GM23338 (cell line): Measurements from ENCODE around the gene ATP8A2. TPM values are rescaled to one million over a fixed set of nuclear protein-coding genes. Genes with fewer than 3 reads are reported as not detected.

Experiments
- ATAC-seq: fragments of 200-7000 bp; cut with Tn5 transposase; 3 replicates; pipeline ENCODE4 v1.9.1; 2020
- DNase-seq: peaks from one replicate; pipeline ENCODE4 v3.0.0-alpha.2; 2015; ENCODE audit warnings: low spot score
- H2AFZ ChIP-seq: fragments of 200-600 bp; sonication (generic); 2 replicates; pipeline ENCODE4 v1.8.0; 2016; ENCODE audit warnings: antibody characterized with exemption, mild to moderate bottlenecking, moderate library complexity
- H3F3A ChIP-seq: fragments of 200-600 bp; sonication (generic); replicated peaks from 2 replicates; pipeline ENCODE4 v1.8.0; 2017; ENCODE audit warnings: antibody characterized with exemption, mixed run types, low read depth
- H3K27ac ChIP-seq: fragments of 200-600 bp; sonication (generic); 2 replicates; pipeline ENCODE4 v1.6.1; 2016; ENCODE audit warnings: low read depth
- H3K27me3 ChIP-seq: fragments of 200-600 bp; sonication (generic); 2 replicates; pipeline ENCODE4 v1.8.0; 2016; ENCODE audit warnings: mild to moderate bottlenecking, mixed run types, moderate library complexity; ENCODE audit not compliant: insufficient read depth
- H3K36me3 ChIP-seq: fragments of 200-600 bp; sonication (generic); 2 replicates; pipeline ENCODE4 v1.8.0; 2016; ENCODE audit warnings: mild to moderate bottlenecking; ENCODE audit not compliant: insufficient read depth
- H3K4me1 ChIP-seq: fragments of 200-600 bp; sonication (generic); 2 replicates; pipeline ENCODE4 v1.8.0; 2016; ENCODE audit warnings: mild to moderate bottlenecking, moderate library complexity; ENCODE audit not compliant: insufficient read depth
- H3K4me2 ChIP-seq: fragments of 200-600 bp; sonication (generic); 2 replicates; pipeline ENCODE4 v1.7.1; 2017; ENCODE audit warnings: mixed run types
- H3K4me3 ChIP-seq: fragments of 200-600 bp; sonication (generic); 2 replicates; pipeline ENCODE4 v1.6.1; 2016; ENCODE audit warnings: mixed run types
- H3K79me2 ChIP-seq: fragments of 200-600 bp; sonication (generic); replicated peaks from 2 replicates; pipeline ENCODE4 v1.8.0; 2017; ENCODE audit warnings: mild to moderate bottlenecking; ENCODE audit not compliant: insufficient read depth
- H3K9me2 ChIP-seq: fragments of 200-600 bp; sonication (generic); 2 replicates; pipeline ENCODE4 v1.8.0; 2017; ENCODE audit not compliant: insufficient read depth
- H4K20me1 ChIP-seq: fragments of 200-600 bp; sonication (generic); replicated peaks from 2 replicates; pipeline ENCODE4 v1.8.0; 2017; ENCODE audit warnings: mild to moderate bottlenecking; ENCODE audit not compliant: insufficient read depth
- H3K27ac Mint-ChIP-seq: 2 replicates; pipeline ENCODE4 v1.8.0; 2020; ENCODE audit warnings: inconsistent platforms, mild to moderate bottlenecking, moderate library complexity, mixed read lengths
- H3K27me3 Mint-ChIP-seq: 3 replicates; pipeline ENCODE4 v1.8.0; 2022; ENCODE audit warnings: low read depth, mild to moderate bottlenecking, moderate library complexity, mixed read lengths, inconsistent platforms; ENCODE audit not compliant: insufficient read depth, poor library complexity
- H3K36me3 Mint-ChIP-seq: 3 replicates; pipeline ENCODE4 v1.8.0; 2021; ENCODE audit warnings: low read depth, mild to moderate bottlenecking, inconsistent platforms, moderate library complexity, mixed read lengths
- H3K4me1 Mint-ChIP-seq: 3 replicates; pipeline ENCODE4 v1.8.0; 2020; ENCODE audit warnings: mild to moderate bottlenecking, inconsistent platforms, mixed read lengths
- H3K4me3 Mint-ChIP-seq: 3 replicates; pipeline ENCODE4 v1.8.0; 2021; ENCODE audit warnings: moderate library complexity, mild to moderate bottlenecking, inconsistent platforms, mixed read lengths
- H3K9me3 Mint-ChIP-seq: 3 replicates; pipeline ENCODE4 v1.8.0; 2020; ENCODE audit warnings: moderate library complexity, mild to moderate bottlenecking, inconsistent platforms, mixed read lengths
- EZH2 ChIP-seq: fragments of 200-600 bp; sonication (generic); IDR thresholded peaks from one replicate; pipeline ENCODE4 v1.8.0; 2017; ENCODE audit warnings: antibody characterized with exemption, mild to moderate bottlenecking, low read depth; ENCODE audit not compliant: unreplicated experiment
- STAT1 ChIP-seq: IDR thresholded peaks from one replicate; pipeline ENCODE4 v1.6.1; 2016; ENCODE audit warnings: antibody characterized with exemption; ENCODE audit not compliant: unreplicated experiment
- ZNF114 ChIP-seq: fragments of 250-450 bp; sonication (Bioruptor Pico); IDR thresholded peaks from 2 replicates; pipeline ENCODE4 v1.5.0; 2020; ENCODE audit warnings: mild to moderate bottlenecking, moderate library complexity
- ZNF331 ChIP-seq: fragments of 250-450 bp; sonication (Bioruptor Pico); IDR thresholded peaks from 2 replicates; pipeline ENCODE4 v1.5.0; 2020; ENCODE audit warnings: low read depth, mild to moderate bottlenecking, moderate library complexity
- polyA plus RNA-seq: library from polyadenylated mRNA; unstranded; fragments of >200 nt; fragmentation: Nextera tagmentation; extraction: Ambion mirVana; gene quantifications from 2 replicates; pipeline ENCODE4 v1.2.1, GENCODE V29; 2016
- total RNA-seq: library from RNA; depleted of rRNA; stranded (reverse); fragments of >200 nt; shearing (Covaris generic); gene quantifications from 2 replicates; pipeline ENCODE4 v1.2.3, GENCODE V29; 2014
- TF ChIP-seq, protein P1 (sequence below): fragments of 250-450 bp; sonication (Bioruptor Pico); IDR thresholded peaks from 2 replicates; pipeline ENCODE4 v1.5.0; 2020; ENCODE audit warnings: mild to moderate bottlenecking, moderate library complexity
- TF ChIP-seq, protein P2 (sequence below), 2 experiments: fragments of 200-600 bp in 1 of 2; sonication (generic) in 1 of 2; conservative IDR thresholded peaks; 2 replicates each; pipeline versions ENCODE4 v1.5.1 to v1.6.1; 2016 to 2017; ENCODE audit warnings: antibody characterized with exemption in 2 of 2, low read depth in 2 of 2, mild to moderate bottlenecking in 2 of 2, moderate library complexity in 1 of 2
- TF ChIP-seq, protein P3 (sequence below): IDR thresholded peaks from one replicate; pipeline ENCODE4 v1.6.1; 2018; ENCODE audit warnings: antibody characterized with exemption; ENCODE audit not compliant: unreplicated experiment
- TF ChIP-seq, protein P4 (sequence below): IDR thresholded peaks from 2 replicates; pipeline ENCODE4 v1.6.1; 2016; ENCODE audit warnings: antibody characterized with exemption

ATP8A2 gene
- total and polyA plus RNA-seq, 2 experiments from 2014 or later, result 5.7 to 8.8 TPM

DNA sequence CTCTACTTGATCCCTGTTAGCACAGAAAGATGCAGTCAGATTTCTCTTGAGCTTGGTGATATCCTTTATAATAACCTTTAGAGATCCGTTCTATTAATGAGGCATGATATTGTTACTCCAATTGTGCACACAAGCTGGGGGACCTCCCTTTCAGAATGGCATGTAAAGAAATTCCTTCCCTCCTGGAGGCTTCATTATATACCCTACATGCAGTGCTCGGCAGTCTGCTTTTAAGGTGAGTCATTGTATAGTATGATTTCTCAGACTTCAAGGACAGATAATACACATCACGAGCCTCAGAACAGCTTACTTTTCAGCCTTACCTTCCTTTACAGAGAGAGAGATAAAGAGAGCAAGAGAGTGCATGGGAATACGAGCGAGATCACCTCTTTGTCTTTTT, 261.3 kb downstream of the ATP8A2 start:
- H3K4me3 Mint-ChIP-seq, result no peak overlapping the region
- ATAC-seq, result peak; percentile 44
- H3K4me1 ChIP-seq, result peaks cover 33% of the 10 kb centered on the region

More for the DNA sequence above, 261.3 kb downstream of the ATP8A2 start:
- no peak overlapping the region for H3K27ac ChIP-seq
- H3K36me3 ChIP-seq, result no peaks in the 10 kb centered on the region
- no peak overlapping the region for H3K4me3 ChIP-seq
- Mint-ChIP-seq H3K9me3 (peaks cover 20% of the 10 kb centered on the region), H3K27ac (peak overlapping the region; percentile 43), H3K36me3 (peaks cover 18% of the 10 kb centered on the region), H3K27me3 (no peaks in the 10 kb centered on the region), H3K4me1 (peaks cover 38% of the 10 kb centered on the region)
- no peak overlapping the region for H3K4me2 ChIP-seq
- DNase-seq, result no peak
- no peaks in the 10 kb centered on the region for H3K79me2 ChIP-seq
- TF ChIP-seq, protein P1, sequence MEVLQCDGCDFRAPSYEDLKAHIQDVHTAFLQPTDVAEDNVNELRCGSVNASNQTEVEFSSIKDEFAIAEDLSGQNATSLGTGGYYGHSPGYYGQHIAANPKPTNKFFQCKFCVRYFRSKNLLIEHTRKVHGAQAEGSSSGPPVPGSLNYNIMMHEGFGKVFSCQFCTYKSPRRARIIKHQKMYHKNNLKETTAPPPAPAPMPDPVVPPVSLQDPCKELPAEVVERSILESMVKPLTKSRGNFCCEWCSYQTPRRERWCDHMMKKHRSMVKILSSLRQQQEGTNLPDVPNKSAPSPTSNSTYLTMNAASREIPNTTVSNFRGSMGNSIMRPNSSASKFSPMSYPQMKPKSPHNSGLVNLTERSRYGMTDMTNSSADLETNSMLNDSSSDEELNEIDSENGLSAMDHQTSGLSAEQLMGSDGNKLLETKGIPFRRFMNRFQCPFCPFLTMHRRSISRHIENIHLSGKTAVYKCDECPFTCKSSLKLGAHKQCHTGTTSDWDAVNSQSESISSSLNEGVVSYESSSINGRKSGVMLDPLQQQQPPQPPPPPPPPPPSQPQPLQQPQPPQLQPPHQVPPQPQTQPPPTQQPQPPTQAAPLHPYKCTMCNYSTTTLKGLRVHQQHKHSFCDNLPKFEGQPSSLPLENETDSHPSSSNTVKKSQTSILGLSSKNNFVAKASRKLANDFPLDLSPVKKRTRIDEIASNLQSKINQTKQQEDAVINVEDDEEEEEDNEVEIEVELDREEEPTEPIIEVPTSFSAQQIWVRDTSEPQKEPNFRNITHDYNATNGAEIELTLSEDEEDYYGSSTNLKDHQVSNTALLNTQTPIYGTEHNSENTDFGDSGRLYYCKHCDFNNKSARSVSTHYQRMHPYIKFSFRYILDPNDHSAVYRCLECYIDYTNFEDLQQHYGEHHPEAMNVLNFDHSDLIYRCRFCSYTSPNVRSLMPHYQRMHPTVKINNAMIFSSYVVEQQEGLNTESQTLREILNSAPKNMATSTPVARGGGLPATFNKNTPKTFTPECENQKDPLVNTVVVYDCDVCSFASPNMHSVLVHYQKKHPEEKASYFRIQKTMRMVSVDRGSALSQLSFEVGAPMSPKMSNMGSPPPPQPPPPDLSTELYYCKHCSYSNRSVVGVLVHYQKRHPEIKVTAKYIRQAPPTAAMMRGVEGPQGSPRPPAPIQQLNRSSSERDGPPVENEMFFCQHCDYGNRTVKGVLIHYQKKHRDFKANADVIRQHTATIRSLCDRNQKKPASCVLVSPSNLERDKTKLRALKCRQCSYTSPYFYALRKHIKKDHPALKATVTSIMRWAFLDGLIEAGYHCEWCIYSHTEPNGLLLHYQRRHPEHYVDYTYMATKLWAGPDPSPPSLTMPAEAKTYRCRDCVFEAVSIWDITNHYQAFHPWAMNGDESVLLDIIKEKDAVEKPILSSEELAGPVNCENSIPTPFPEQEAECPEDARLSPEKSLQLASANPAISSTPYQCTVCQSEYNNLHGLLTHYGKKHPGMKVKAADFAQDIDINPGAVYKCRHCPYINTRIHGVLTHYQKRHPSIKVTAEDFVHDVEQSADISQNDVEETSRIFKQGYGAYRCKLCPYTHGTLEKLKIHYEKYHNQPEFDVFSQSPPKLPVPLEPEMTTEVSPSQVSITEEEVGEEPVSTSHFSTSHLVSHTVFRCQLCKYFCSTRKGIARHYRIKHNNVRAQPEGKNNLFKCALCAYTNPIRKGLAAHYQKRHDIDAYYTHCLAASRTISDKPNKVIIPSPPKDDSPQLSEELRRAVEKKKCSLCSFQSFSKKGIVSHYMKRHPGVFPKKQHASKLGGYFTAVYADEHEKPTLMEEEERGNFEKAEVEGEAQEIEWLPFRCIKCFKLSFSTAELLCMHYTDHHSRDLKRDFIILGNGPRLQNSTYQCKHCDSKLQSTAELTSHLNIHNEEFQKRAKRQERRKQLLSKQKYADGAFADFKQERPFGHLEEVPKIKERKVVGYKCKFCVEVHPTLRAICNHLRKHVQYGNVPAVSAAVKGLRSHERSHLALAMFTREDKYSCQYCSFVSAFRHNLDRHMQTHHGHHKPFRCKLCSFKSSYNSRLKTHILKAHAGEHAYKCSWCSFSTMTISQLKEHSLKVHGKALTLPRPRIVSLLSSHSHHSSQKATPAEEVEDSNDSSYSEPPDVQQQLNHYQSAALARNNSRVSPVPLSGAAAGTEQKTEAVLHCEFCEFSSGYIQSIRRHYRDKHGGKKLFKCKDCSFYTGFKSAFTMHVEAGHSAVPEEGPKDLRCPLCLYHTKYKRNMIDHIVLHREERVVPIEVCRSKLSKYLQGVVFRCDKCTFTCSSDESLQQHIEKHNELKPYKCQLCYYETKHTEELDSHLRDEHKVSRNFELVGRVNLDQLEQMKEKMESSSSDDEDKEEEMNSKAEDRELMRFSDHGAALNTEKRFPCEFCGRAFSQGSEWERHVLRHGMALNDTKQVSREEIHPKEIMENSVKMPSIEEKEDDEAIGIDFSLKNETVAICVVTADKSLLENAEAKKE (CRISPR knock-in tag), result no peak
- TF ChIP-seq, protein P2, sequence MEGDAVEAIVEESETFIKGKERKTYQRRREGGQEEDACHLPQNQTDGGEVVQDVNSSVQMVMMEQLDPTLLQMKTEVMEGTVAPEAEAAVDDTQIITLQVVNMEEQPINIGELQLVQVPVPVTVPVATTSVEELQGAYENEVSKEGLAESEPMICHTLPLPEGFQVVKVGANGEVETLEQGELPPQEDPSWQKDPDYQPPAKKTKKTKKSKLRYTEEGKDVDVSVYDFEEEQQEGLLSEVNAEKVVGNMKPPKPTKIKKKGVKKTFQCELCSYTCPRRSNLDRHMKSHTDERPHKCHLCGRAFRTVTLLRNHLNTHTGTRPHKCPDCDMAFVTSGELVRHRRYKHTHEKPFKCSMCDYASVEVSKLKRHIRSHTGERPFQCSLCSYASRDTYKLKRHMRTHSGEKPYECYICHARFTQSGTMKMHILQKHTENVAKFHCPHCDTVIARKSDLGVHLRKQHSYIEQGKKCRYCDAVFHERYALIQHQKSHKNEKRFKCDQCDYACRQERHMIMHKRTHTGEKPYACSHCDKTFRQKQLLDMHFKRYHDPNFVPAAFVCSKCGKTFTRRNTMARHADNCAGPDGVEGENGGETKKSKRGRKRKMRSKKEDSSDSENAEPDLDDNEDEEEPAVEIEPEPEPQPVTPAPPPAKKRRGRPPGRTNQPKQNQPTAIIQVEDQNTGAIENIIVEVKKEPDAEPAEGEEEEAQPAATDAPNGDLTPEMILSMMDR (conservative IDR thresholded peaks at IDR 0.05; ENCODE audit: low read depth in 2 of 2), result no peak
- TF ChIP-seq ZNF114 (CRISPR knock-in tag), result no peak
- TF ChIP-seq, protein P3, sequence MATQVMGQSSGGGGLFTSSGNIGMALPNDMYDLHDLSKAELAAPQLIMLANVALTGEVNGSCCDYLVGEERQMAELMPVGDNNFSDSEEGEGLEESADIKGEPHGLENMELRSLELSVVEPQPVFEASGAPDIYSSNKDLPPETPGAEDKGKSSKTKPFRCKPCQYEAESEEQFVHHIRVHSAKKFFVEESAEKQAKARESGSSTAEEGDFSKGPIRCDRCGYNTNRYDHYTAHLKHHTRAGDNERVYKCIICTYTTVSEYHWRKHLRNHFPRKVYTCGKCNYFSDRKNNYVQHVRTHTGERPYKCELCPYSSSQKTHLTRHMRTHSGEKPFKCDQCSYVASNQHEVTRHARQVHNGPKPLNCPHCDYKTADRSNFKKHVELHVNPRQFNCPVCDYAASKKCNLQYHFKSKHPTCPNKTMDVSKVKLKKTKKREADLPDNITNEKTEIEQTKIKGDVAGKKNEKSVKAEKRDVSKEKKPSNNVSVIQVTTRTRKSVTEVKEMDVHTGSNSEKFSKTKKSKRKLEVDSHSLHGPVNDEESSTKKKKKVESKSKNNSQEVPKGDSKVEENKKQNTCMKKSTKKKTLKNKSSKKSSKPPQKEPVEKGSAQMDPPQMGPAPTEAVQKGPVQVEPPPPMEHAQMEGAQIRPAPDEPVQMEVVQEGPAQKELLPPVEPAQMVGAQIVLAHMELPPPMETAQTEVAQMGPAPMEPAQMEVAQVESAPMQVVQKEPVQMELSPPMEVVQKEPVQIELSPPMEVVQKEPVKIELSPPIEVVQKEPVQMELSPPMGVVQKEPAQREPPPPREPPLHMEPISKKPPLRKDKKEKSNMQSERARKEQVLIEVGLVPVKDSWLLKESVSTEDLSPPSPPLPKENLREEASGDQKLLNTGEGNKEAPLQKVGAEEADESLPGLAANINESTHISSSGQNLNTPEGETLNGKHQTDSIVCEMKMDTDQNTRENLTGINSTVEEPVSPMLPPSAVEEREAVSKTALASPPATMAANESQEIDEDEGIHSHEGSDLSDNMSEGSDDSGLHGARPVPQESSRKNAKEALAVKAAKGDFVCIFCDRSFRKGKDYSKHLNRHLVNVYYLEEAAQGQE, result no peak
- TF ChIP-seq ZNF331 (CRISPR knock-in tag), result no peak
- no peak for TF ChIP-seq EZH2
- no peak for TF ChIP-seq STAT1
- TF ChIP-seq, protein P4, sequence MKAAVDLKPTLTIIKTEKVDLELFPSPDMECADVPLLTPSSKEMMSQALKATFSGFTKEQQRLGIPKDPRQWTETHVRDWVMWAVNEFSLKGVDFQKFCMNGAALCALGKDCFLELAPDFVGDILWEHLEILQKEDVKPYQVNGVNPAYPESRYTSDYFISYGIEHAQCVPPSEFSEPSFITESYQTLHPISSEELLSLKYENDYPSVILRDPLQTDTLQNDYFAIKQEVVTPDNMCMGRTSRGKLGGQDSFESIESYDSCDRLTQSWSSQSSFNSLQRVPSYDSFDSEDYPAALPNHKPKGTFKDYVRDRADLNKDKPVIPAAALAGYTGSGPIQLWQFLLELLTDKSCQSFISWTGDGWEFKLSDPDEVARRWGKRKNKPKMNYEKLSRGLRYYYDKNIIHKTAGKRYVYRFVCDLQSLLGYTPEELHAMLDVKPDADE, result no peak
- 0 out of 2 replicates have a peak, but pooled peaks cover 7% of the 10 kb centered on the region for H3K9me2 ChIP-seq
- no peaks in the 10 kb centered on the region for H4K20me1 ChIP-seq
- no peaks in the 10 kb centered on the region for H3F3A ChIP-seq
- no peak overlapping the region for H2AFZ ChIP-seq
- no peaks in the 10 kb centered on the region for H3K27me3 ChIP-seq
